Lower leg skin (tissue), 4 donors: ENCODE results near the gene CC2D1A. TPM values are rescaled to one million over a fixed set of nuclear protein-coding genes. Genes with fewer than 3 reads are reported as not detected.
"Not testable (repeated sequence)": the region's sequence is repeated elsewhere in the genome, so short reads cannot be mapped to it uniquely, and the experiment has no call there.

ENCODE experiments used
- DNase-seq, 2 donors: peaks; one replicate each; pipeline ENCODE4 v3.0.0-alpha.2; 2019; ENCODE audit warnings: low spot score in 2 of 2
- H3K4me3 ChIP-seq: fragments of 200-600 bp; sonication (generic); 2 replicates; pipeline ENCODE4 v1.5.1; 2017; ENCODE audit warnings: mild to moderate bottlenecking, low read depth; ENCODE audit not compliant: poor library complexity, severe bottlenecking
- CTCF ChIP-seq, 3 donors: fragments of 450-650 bp; IDR thresholded peaks; one replicate each; pipeline ENCODE4 v1.5.1; 2016; ENCODE audit warnings: antibody characterized with exemption in 3 of 3, mild to moderate bottlenecking in 3 of 3, moderate library complexity in 2 of 3
- POLR2A ChIP-seq, 2 donors: fragments of 450-650 bp; IDR thresholded peaks; one replicate each; pipeline ENCODE4 v1.6.1; 2016 to 2017; ENCODE audit warnings: antibody characterized with exemption in 2 of 2, mild to moderate bottlenecking in 1 of 2, moderate library complexity in 1 of 2
- WGBS, 2 donors: methylation state at CpG; one replicate each; pipeline ENCODE4 v1.1.5; 2018; 5-methylcytosine and 5-hydroxymethylcytosine counted together
- intact Hi-C: fragments of 100-400 bp; cut with DNase I; formaldehyde crosslinking; loops from one replicate; pipeline ENCODE4 v1.15.0; 2023; ENCODE audit warnings: low total_unique reads
- total RNA-seq, 4 donors: library from RNA; depleted of rRNA; stranded (reverse); fragments of >200 nt; gene quantifications; one replicate each; pipeline ENCODE4 v1.1.0, GENCODE V29; 2016

The CC2D1A gene
- total RNA-seq, 4 donors from 2014 or later = 48.9 to 104 (median 54.8) TPM

- WGBS, 2 donors = 92 to 94% methylated on average over 29 to 48 of the region's 48 CpGs
- H3K4me3 ChIP-seq = no peak overlapping the region
- no peak for DNase-seq
- intact Hi-C loops = loop anchor here (10.0 kb wide), 1 partner anchor 91 kb away; no protein-coding TSS in a partner anchor
- no peak for TF ChIP-seq POLR2A (IDR thresholded peaks at IDR 0.05)
- no peak for TF ChIP-seq CTCF (IDR thresholded peaks at IDR 0.05)
These were observed 57.7 kb downstream of the CC2D1A start for GRCh38 chr19:13963603-13964105.

- DNase-seq = no peak
- TF ChIP-seq CTCF (IDR thresholded peaks at IDR 0.05) = no peak
- TF ChIP-seq POLR2A (IDR thresholded peaks at IDR 0.05) = no peak
- intact Hi-C loops = loop anchor here (10.0 kb wide), 1 partner anchor 90 kb away; no protein-coding TSS in a partner anchor
- H3K4me3 ChIP-seq = no peak overlapping the region
- 87 to 92% methylated on average over 5 of the region's 5 CpGs for WGBS, 2 donors
These were observed 58.8 kb downstream of the CC2D1A start for GRCh38 chr19:13964776-13965175.

- DNase-seq = no peak
- 93 to 95% methylated on average over 18 to 24 of the region's 24 CpGs for WGBS, 2 donors
- H3K4me3 ChIP-seq = no peak overlapping the region
- intact Hi-C loops = loop anchor here (10.0 kb wide), 1 partner anchor 89 kb away; no protein-coding TSS in a partner anchor
- no peak for TF ChIP-seq CTCF (IDR thresholded peaks at IDR 0.05)
- TF ChIP-seq POLR2A (IDR thresholded peaks at IDR 0.05) = no peak
These were observed 59.4 kb downstream of the CC2D1A start for GRCh38 chr19:13965377-13965896.

GRCh38 chr19:13965926-13966683, 60.1 kb downstream of the CC2D1A start:
- WGBS, 2 donors = 89 to 93% methylated on average over 18 to 20 of the region's 20 CpGs
- intact Hi-C loops = loop anchor here (10.0 kb wide), 1 partner anchor 89 kb away; no protein-coding TSS in a partner anchor
- no peak for DNase-seq
- no peak for TF ChIP-seq POLR2A (IDR thresholded peaks at IDR 0.05)
- no peak for TF ChIP-seq CTCF (IDR thresholded peaks at IDR 0.05)
- no peak overlapping the region for H3K4me3 ChIP-seq

GRCh38 chr19:13966684-13967128, 60.7 kb downstream of the CC2D1A start:
- H3K4me3 ChIP-seq = no peak overlapping the region
- TF ChIP-seq CTCF (IDR thresholded peaks at IDR 0.05) (no peak), POLR2A (IDR thresholded peaks at IDR 0.05) (no peak)
- 95 to 100% methylated on average over 3 to 10 of the region's 14 CpGs for WGBS, 2 donors
- intact Hi-C loops = loop anchor here (10.0 kb wide), 1 partner anchor 88 kb away; no protein-coding TSS in a partner anchor
- DNase-seq = no peak

GRCh38 chr19:13967206-13967605, 61.2 kb downstream of the CC2D1A start:
- intact Hi-C loops = loop anchor here (10.0 kb wide), 1 partner anchor 88 kb away; no protein-coding TSS in a partner anchor
- DNase-seq, H3K4me3 ChIP-seq: not testable (repeated sequence)
- WGBS, 2 donors = 93% methylated on average over 8 of the region's 8 CpGs
